ENCODE measurements around the gene COBL.

The COBL gene

GRCh38 chr7:51182636-51183166 is 133.9 kb downstream of the COBL start:
- H3K27ac ChIP-seq (ENCODE audit: low read length), result no peak overlapping the region
- no peak overlapping the region for H3K9ac ChIP-seq (ENCODE audit: low read length in 2 of 2)
- no peak overlapping the region for H3K4me3 ChIP-seq (ENCODE audit: low read length in 2 of 2)
- peaks cover 8% of the 10 kb centered on the region for H3K4me1 ChIP-seq (ENCODE audit: control insufficient read depth, insufficient read depth, low read length)
- H3K27me3 ChIP-seq (ENCODE audit: control insufficient read depth in 1 of 2, insufficient read depth in 2 of 2, low read length in 2 of 2), result no peaks in the 10 kb centered on the region
- H3K36me3 ChIP-seq (ENCODE audit: control insufficient read depth in 2 of 2, insufficient read depth in 2 of 2, low read length in 2 of 2), result no peaks in the 10 kb centered on the region
- H3K9me3 ChIP-seq (ENCODE audit: control insufficient read depth in 2 of 2, low read length in 2 of 2), result no peaks in the 10 kb centered on the region

GRCh38 chr7:51180092-51180491 is 136.5 kb downstream of the COBL start:
- no peaks in the 10 kb centered on the region for H3K4me1 ChIP-seq (ENCODE audit: control insufficient read depth, insufficient read depth, low read length)
- no peaks in the 10 kb centered on the region for H3K9me3 ChIP-seq (ENCODE audit: control insufficient read depth in 2 of 2, low read length in 2 of 2)
- H3K36me3 ChIP-seq (ENCODE audit: control insufficient read depth in 2 of 2, insufficient read depth in 2 of 2, low read length in 2 of 2), result no peaks in the 10 kb centered on the region
- H3K27me3 ChIP-seq (ENCODE audit: control insufficient read depth in 1 of 2, insufficient read depth in 2 of 2, low read length in 2 of 2), result no peaks in the 10 kb centered on the region
- no peak overlapping the region for H3K9ac ChIP-seq (ENCODE audit: low read length in 2 of 2)
- H3K27ac ChIP-seq (ENCODE audit: low read length), result no peak overlapping the region
- no peak overlapping the region for H3K4me3 ChIP-seq (ENCODE audit: low read length in 2 of 2)

GRCh38 chr7:51175992-51176388 is 140.6 kb downstream of the COBL start:
- H3K9ac ChIP-seq (ENCODE audit: low read length in 2 of 2), result no peak overlapping the region
- H3K4me3 ChIP-seq (ENCODE audit: low read length in 2 of 2), result no peak overlapping the region
- H3K9me3 ChIP-seq (ENCODE audit: control insufficient read depth in 2 of 2, low read length in 2 of 2), result no peaks in the 10 kb centered on the region
- no peaks in the 10 kb centered on the region for H3K27me3 ChIP-seq (ENCODE audit: control insufficient read depth in 1 of 2, insufficient read depth in 2 of 2, low read length in 2 of 2)
- H3K27ac ChIP-seq (ENCODE audit: low read length), result no peak overlapping the region
- no peaks in the 10 kb centered on the region for H3K36me3 ChIP-seq (ENCODE audit: control insufficient read depth in 2 of 2, insufficient read depth in 2 of 2, low read length in 2 of 2)
- no peaks in the 10 kb centered on the region for H3K4me1 ChIP-seq (ENCODE audit: control insufficient read depth, insufficient read depth, low read length)

- Histone ChIP-seq H3K4me3 (ENCODE audit: low read length in 2 of 2) (no peak overlapping the region), H3K36me3 (ENCODE audit: control insufficient read depth in 2 of 2, insufficient read depth in 2 of 2, low read length in 2 of 2) (no peaks in the 10 kb centered on the region), H3K4me1 (ENCODE audit: control insufficient read depth, insufficient read depth, low read length) (no peaks in the 10 kb centered on the region), H3K27ac (ENCODE audit: low read length) (no peak overlapping the region), H3K9ac (ENCODE audit: low read length in 2 of 2) (no peak overlapping the region), H3K27me3 (ENCODE audit: control insufficient read depth in 1 of 2, insufficient read depth in 2 of 2, low read length in 2 of 2) (no peaks in the 10 kb centered on the region), H3K9me3 (ENCODE audit: control insufficient read depth in 2 of 2, low read length in 2 of 2) (no peaks in the 10 kb centered on the region)
Observed at GRCh38 chr7:51175316-51175991, 141.2 kb downstream of the COBL start.

- Histone ChIP-seq H3K9ac (ENCODE audit: low read length in 2 of 2) (no peak overlapping the region), H3K36me3 (ENCODE audit: control insufficient read depth in 2 of 2, insufficient read depth in 2 of 2, low read length in 2 of 2) (no peaks in the 10 kb centered on the region), H3K4me1 (ENCODE audit: control insufficient read depth, insufficient read depth, low read length) (no peaks in the 10 kb centered on the region), H3K9me3 (ENCODE audit: control insufficient read depth in 2 of 2, low read length in 2 of 2) (no peaks in the 10 kb centered on the region), H3K4me3 (ENCODE audit: low read length in 2 of 2) (no peak overlapping the region), H3K27ac (ENCODE audit: low read length) (no peak overlapping the region), H3K27me3 (ENCODE audit: control insufficient read depth in 1 of 2, insufficient read depth in 2 of 2, low read length in 2 of 2) (no peaks in the 10 kb centered on the region)
Observed at GRCh38 chr7:51165337-51165736, 151.3 kb downstream of the COBL start.

GRCh38 chr7:51162724-51163329 is 153.8 kb downstream of the COBL start:
- no peaks in the 10 kb centered on the region for H3K27me3 ChIP-seq (ENCODE audit: control insufficient read depth in 1 of 2, insufficient read depth in 2 of 2, low read length in 2 of 2)
- no peaks in the 10 kb centered on the region for H3K36me3 ChIP-seq (ENCODE audit: control insufficient read depth in 2 of 2, insufficient read depth in 2 of 2, low read length in 2 of 2)
- H3K9ac ChIP-seq (ENCODE audit: low read length in 2 of 2), result no peak overlapping the region
- no peaks in the 10 kb centered on the region for H3K9me3 ChIP-seq (ENCODE audit: control insufficient read depth in 2 of 2, low read length in 2 of 2)
- H3K4me1 ChIP-seq (ENCODE audit: control insufficient read depth, insufficient read depth, low read length), result no peaks in the 10 kb centered on the region
- no peak overlapping the region for H3K4me3 ChIP-seq (ENCODE audit: low read length in 2 of 2)
- no peak overlapping the region for H3K27ac ChIP-seq (ENCODE audit: low read length)

- Histone ChIP-seq H3K27me3 (ENCODE audit: control insufficient read depth in 1 of 2, insufficient read depth in 2 of 2, low read length in 2 of 2) (no peaks in the 10 kb centered on the region), H3K36me3 (ENCODE audit: control insufficient read depth in 2 of 2, insufficient read depth in 2 of 2, low read length in 2 of 2) (no peaks in the 10 kb centered on the region), H3K4me1 (ENCODE audit: control insufficient read depth, insufficient read depth, low read length) (no peaks in the 10 kb centered on the region), H3K9ac (ENCODE audit: low read length in 2 of 2) (no peak overlapping the region), H3K27ac (ENCODE audit: low read length) (no peak overlapping the region), H3K9me3 (ENCODE audit: control insufficient read depth in 2 of 2, low read length in 2 of 2) (no peaks in the 10 kb centered on the region), H3K4me3 (ENCODE audit: low read length in 2 of 2) (no peak overlapping the region)
Observed at GRCh38 chr7:51161937-51162336, 154.7 kb downstream of the COBL start.

- Histone ChIP-seq H3K4me1 (ENCODE audit: control insufficient read depth, insufficient read depth, low read length) (no peaks in the 10 kb centered on the region), H3K9ac (ENCODE audit: low read length in 2 of 2) (no peak overlapping the region), H3K27me3 (ENCODE audit: control insufficient read depth in 1 of 2, insufficient read depth in 2 of 2, low read length in 2 of 2) (no peaks in the 10 kb centered on the region), H3K9me3 (ENCODE audit: control insufficient read depth in 2 of 2, low read length in 2 of 2) (no peaks in the 10 kb centered on the region), H3K4me3 (ENCODE audit: low read length in 2 of 2) (no peak overlapping the region), H3K27ac (ENCODE audit: low read length) (no peak overlapping the region), H3K36me3 (ENCODE audit: control insufficient read depth in 2 of 2, insufficient read depth in 2 of 2, low read length in 2 of 2) (no peaks in the 10 kb centered on the region)
Observed at GRCh38 chr7:51160990-51161615, 155.5 kb downstream of the COBL start.

GRCh38 chr7:51160411-51160810 is 156.2 kb downstream of the COBL start:
- Histone ChIP-seq H3K27ac (ENCODE audit: low read length) (no peak overlapping the region), H3K9ac (ENCODE audit: low read length in 2 of 2) (no peak overlapping the region), H3K9me3 (ENCODE audit: control insufficient read depth in 2 of 2, low read length in 2 of 2) (no peaks in the 10 kb centered on the region)

GRCh38 chr7:51158742-51159445 is 157.7 kb downstream of the COBL start:
- Histone ChIP-seq H3K27me3 (ENCODE audit: control insufficient read depth in 1 of 2, insufficient read depth in 2 of 2, low read length in 2 of 2) (no peaks in the 10 kb centered on the region), H3K9me3 (ENCODE audit: control insufficient read depth in 2 of 2, low read length in 2 of 2) (no peaks in the 10 kb centered on the region), H3K4me3 (ENCODE audit: low read length in 2 of 2) (no peak overlapping the region), H3K36me3 (ENCODE audit: control insufficient read depth in 2 of 2, insufficient read depth in 2 of 2, low read length in 2 of 2) (no peaks in the 10 kb centered on the region), H3K4me1 (ENCODE audit: control insufficient read depth, insufficient read depth, low read length) (no peaks in the 10 kb centered on the region), H3K9ac (ENCODE audit: low read length in 2 of 2) (no peak overlapping the region), H3K27ac (ENCODE audit: low read length) (no peak overlapping the region)

More at GRCh38 chr7:51160411-51160810, 156.2 kb downstream of the COBL start:
- Histone ChIP-seq H3K36me3 (ENCODE audit: control insufficient read depth in 2 of 2, insufficient read depth in 2 of 2, low read length in 2 of 2) (no peaks in the 10 kb centered on the region), H3K4me3 (ENCODE audit: low read length in 2 of 2) (no peak overlapping the region), H3K27me3 (ENCODE audit: control insufficient read depth in 1 of 2, insufficient read depth in 2 of 2, low read length in 2 of 2) (no peaks in the 10 kb centered on the region), H3K4me1 (ENCODE audit: control insufficient read depth, insufficient read depth, low read length) (no peaks in the 10 kb centered on the region)
